ENCODE results near the gene COBLL1.

Gene COBLL1

GRCh38 chr2:164821338-164821737 lies 20.3 kb downstream of the COBLL1 start:
- Mint-ChIP-seq H3K27me3 (ENCODE audit: low read depth, poor library complexity) (no peaks in the 10 kb centered on the region), H3K27ac (no peak overlapping the region), H3K4me3 (no peak overlapping the region), H3K4me1 (no peaks in the 10 kb centered on the region), H3K36me3 (ENCODE audit: low read depth) (no peaks in the 10 kb centered on the region), H3K9me3 (no peaks in the 10 kb centered on the region)
- TF ChIP-seq, protein P1, sequence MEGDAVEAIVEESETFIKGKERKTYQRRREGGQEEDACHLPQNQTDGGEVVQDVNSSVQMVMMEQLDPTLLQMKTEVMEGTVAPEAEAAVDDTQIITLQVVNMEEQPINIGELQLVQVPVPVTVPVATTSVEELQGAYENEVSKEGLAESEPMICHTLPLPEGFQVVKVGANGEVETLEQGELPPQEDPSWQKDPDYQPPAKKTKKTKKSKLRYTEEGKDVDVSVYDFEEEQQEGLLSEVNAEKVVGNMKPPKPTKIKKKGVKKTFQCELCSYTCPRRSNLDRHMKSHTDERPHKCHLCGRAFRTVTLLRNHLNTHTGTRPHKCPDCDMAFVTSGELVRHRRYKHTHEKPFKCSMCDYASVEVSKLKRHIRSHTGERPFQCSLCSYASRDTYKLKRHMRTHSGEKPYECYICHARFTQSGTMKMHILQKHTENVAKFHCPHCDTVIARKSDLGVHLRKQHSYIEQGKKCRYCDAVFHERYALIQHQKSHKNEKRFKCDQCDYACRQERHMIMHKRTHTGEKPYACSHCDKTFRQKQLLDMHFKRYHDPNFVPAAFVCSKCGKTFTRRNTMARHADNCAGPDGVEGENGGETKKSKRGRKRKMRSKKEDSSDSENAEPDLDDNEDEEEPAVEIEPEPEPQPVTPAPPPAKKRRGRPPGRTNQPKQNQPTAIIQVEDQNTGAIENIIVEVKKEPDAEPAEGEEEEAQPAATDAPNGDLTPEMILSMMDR (IDR thresholded peaks at IDR 0.05), result no peak
- DNase-seq, result no peak

GRCh38 chr2:164818149-164819136 lies 23.2 kb downstream of the COBLL1 start:
- Mint-ChIP-seq H3K4me3 (no peak overlapping the region), H3K4me1 (no peaks in the 10 kb centered on the region), H3K36me3 (ENCODE audit: low read depth) (no peaks in the 10 kb centered on the region), H3K27ac (no peak overlapping the region), H3K9me3 (no peaks in the 10 kb centered on the region), H3K27me3 (ENCODE audit: low read depth, poor library complexity) (no peaks in the 10 kb centered on the region)
- no peak for DNase-seq
- TF ChIP-seq, protein P1 (IDR thresholded peaks at IDR 0.05), result no peak

DNA sequence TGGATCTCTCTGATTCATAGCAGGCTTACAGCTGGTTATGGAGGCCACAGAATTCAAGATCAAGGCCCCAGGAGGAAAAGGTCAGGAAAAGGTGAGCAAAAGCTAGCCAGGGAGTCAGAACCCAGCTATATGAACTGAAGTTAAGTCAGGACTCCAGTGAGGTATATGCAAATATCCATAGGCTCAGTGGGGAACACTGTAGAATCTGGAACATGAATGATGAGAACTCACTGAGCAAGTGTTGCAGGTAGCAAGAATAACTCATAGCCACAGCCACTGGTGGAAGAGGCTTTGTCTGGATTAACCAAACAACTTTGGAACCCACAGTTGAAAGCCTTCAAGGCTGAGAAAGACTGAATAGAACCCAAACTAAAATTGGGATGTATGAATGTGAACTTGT lies 24.7 kb downstream of the COBLL1 start:
- H3K4me3 Mint-ChIP-seq, result no peak overlapping the region
- H3K27me3 Mint-ChIP-seq (ENCODE audit: low read depth, poor library complexity), result no peaks in the 10 kb centered on the region
- no peaks in the 10 kb centered on the region for H3K36me3 Mint-ChIP-seq (ENCODE audit: low read depth)
- no peak overlapping the region for H3K27ac Mint-ChIP-seq
- no peak for DNase-seq
- no peaks in the 10 kb centered on the region for H3K4me1 Mint-ChIP-seq
- TF ChIP-seq, protein P1 (IDR thresholded peaks at IDR 0.05), result no peak
- no peaks in the 10 kb centered on the region for H3K9me3 Mint-ChIP-seq

DNA sequence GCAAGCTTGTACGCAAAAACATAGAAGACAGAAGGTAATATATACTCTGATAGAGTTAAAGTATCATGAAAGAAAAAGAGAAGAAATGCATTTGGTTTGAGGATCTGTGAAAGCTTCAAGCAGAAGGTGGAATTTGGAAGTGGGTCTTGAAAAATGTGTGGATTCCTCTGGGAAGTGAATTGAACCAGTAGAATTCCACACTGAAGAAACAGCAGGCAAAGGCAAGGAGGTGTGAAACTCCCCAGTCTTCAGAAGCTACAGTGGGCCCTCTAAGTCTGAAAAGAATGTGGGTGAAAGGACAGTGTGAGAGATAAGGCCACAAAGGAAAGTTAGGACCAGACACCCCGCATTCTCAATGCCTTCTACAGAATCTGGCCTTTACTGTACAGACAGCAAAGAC lies 25.6 kb downstream of the COBLL1 start:
- TF ChIP-seq, protein P1 (IDR thresholded peaks at IDR 0.05), result no peak
- no peak overlapping the region for H3K27ac Mint-ChIP-seq
- no peaks in the 10 kb centered on the region for H3K27me3 Mint-ChIP-seq (ENCODE audit: low read depth, poor library complexity)
- H3K4me1 Mint-ChIP-seq, result no peaks in the 10 kb centered on the region
- H3K4me3 Mint-ChIP-seq, result no peak overlapping the region
- no peaks in the 10 kb centered on the region for H3K9me3 Mint-ChIP-seq
- no peak for DNase-seq
- no peaks in the 10 kb centered on the region for H3K36me3 Mint-ChIP-seq (ENCODE audit: low read depth)

DNA sequence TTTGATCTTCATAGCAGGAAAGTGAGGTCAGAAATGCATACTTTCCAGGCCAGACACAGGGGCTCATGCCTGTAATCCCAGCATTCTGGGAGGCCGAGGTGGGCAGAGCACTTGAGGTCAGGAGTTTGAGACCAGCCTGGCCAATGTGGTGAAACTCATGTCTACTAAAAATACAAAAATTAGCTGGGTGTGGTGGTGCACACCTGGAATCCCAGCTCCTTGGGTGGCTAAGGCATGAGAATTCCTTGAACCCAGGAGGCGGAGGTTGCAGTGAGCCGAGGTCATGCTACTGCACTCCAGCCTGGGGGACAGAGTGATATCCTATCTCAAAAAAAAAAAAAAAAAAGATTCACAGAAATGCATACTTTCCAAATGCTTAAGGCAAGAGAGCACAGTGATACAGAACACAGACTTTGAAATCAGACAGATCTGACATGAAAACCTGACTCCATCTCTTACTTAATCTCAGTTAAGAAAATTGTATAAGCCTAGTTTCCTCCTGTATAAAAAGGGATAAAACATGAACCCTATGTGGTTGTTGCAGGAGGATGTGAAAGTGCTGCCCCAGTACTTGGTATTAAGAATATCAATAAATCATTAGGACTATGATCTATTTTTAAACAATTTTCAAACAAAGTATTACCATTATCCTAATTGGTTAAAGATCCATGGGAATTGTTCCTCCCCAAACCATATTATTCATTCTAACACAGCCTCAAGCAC lies 26.4 kb downstream of the COBLL1 start:
- no peaks in the 10 kb centered on the region for H3K36me3 Mint-ChIP-seq (ENCODE audit: low read depth)
- H3K4me3 Mint-ChIP-seq, result no peak overlapping the region
- TF ChIP-seq, protein P1 (IDR thresholded peaks at IDR 0.05), result no peak
- H3K4me1 Mint-ChIP-seq, result no peaks in the 10 kb centered on the region
- H3K27ac Mint-ChIP-seq, result no peak overlapping the region
- no peaks in the 10 kb centered on the region for H3K9me3 Mint-ChIP-seq
- no peak for DNase-seq
- H3K27me3 Mint-ChIP-seq (ENCODE audit: low read depth, poor library complexity), result no peaks in the 10 kb centered on the region

Data from nephron progenitor cell (in vitro differentiated cells).